A549 (cell line): ENCODE measurements around the gene F2R.

ENCODE experiments used
- HDAC2 ChIP-seq: fragments of 200-600 bp; sonication (generic); IDR thresholded peaks from 2 replicates; pipeline ENCODE4 v1.6.1; 2016
- PBX3 ChIP-seq: IDR thresholded peaks from 2 replicates; pipeline ENCODE4 v1.6.1; 2012
- RAD21 ChIP-seq, 2 experiments: fragments of >200 bp in 1 of 2; sonication (Bioruptor Twin) in 1 of 2; formaldehyde crosslinking in 1 of 2; IDR thresholded peaks in 1 of 2; conservative IDR thresholded peaks in 1 of 2; 2 replicates in 1 of 2; 3 replicates in 1 of 2; pipeline ENCODE4 v1.6.1; 2012 to 2018; ENCODE audit warnings: inconsistent platforms in 1 of 2
- TF ChIP-seq, protein P1 (sequence below): fragments of >200 bp; sonication (Bioruptor Twin); formaldehyde crosslinking; IDR thresholded peaks from 3 replicates; pipeline ENCODE4 v1.5.1; 2016
- TF ChIP-seq, protein P2 (sequence below): fragments of 200-600 bp; sonication (generic); IDR thresholded peaks from 2 replicates; pipeline ENCODE4 v1.6.1; 2016; ENCODE audit warnings: antibody characterized with exemption, mild to moderate bottlenecking, moderate library complexity

GRCh38 chr5:76742583-76742982, 26.7 kb downstream of the F2R start:
- TF ChIP-seq, protein P1, sequence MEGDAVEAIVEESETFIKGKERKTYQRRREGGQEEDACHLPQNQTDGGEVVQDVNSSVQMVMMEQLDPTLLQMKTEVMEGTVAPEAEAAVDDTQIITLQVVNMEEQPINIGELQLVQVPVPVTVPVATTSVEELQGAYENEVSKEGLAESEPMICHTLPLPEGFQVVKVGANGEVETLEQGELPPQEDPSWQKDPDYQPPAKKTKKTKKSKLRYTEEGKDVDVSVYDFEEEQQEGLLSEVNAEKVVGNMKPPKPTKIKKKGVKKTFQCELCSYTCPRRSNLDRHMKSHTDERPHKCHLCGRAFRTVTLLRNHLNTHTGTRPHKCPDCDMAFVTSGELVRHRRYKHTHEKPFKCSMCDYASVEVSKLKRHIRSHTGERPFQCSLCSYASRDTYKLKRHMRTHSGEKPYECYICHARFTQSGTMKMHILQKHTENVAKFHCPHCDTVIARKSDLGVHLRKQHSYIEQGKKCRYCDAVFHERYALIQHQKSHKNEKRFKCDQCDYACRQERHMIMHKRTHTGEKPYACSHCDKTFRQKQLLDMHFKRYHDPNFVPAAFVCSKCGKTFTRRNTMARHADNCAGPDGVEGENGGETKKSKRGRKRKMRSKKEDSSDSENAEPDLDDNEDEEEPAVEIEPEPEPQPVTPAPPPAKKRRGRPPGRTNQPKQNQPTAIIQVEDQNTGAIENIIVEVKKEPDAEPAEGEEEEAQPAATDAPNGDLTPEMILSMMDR: no peak
- TF ChIP-seq HDAC2 (no peak), RAD21 (conservative IDR thresholded peaks at IDR 0.05 in 1 of 2, IDR thresholded peaks at IDR 0.05 in 1 of 2) (no peak), PBX3 (no peak)
- TF ChIP-seq, protein P2, sequence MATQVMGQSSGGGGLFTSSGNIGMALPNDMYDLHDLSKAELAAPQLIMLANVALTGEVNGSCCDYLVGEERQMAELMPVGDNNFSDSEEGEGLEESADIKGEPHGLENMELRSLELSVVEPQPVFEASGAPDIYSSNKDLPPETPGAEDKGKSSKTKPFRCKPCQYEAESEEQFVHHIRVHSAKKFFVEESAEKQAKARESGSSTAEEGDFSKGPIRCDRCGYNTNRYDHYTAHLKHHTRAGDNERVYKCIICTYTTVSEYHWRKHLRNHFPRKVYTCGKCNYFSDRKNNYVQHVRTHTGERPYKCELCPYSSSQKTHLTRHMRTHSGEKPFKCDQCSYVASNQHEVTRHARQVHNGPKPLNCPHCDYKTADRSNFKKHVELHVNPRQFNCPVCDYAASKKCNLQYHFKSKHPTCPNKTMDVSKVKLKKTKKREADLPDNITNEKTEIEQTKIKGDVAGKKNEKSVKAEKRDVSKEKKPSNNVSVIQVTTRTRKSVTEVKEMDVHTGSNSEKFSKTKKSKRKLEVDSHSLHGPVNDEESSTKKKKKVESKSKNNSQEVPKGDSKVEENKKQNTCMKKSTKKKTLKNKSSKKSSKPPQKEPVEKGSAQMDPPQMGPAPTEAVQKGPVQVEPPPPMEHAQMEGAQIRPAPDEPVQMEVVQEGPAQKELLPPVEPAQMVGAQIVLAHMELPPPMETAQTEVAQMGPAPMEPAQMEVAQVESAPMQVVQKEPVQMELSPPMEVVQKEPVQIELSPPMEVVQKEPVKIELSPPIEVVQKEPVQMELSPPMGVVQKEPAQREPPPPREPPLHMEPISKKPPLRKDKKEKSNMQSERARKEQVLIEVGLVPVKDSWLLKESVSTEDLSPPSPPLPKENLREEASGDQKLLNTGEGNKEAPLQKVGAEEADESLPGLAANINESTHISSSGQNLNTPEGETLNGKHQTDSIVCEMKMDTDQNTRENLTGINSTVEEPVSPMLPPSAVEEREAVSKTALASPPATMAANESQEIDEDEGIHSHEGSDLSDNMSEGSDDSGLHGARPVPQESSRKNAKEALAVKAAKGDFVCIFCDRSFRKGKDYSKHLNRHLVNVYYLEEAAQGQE: no peak
